Osteocyte (in vitro differentiated cells): ENCODE measurements around the gene TSPAN11. TPM values are rescaled to one million over a fixed set of nuclear protein-coding genes. Genes with fewer than 3 reads are reported as not detected.

Experiments used
- DNase-seq: peaks from one replicate; pipeline ENCODE4 v3.0.0; 2021; ENCODE audit warnings: mixed read lengths; ENCODE audit not compliant: unreplicated experiment; ENCODE audit errors: extremely low spot score
- H3K27ac Mint-ChIP-seq: one replicate; pipeline ENCODE4 v1.8.0; 2021; ENCODE audit warnings: mild to moderate bottlenecking, mixed read lengths; ENCODE audit not compliant: unreplicated experiment
- H3K27me3 Mint-ChIP-seq: one replicate; pipeline ENCODE4 v1.8.0; 2021; ENCODE audit warnings: mixed read lengths; ENCODE audit not compliant: unreplicated experiment
- H3K36me3 Mint-ChIP-seq: one replicate; pipeline ENCODE4 v1.8.0; 2021; ENCODE audit warnings: mixed read lengths; ENCODE audit not compliant: unreplicated experiment
- H3K4me1 Mint-ChIP-seq: one replicate; pipeline ENCODE4 v1.8.0; 2021; ENCODE audit warnings: mixed read lengths; ENCODE audit not compliant: unreplicated experiment
- H3K4me3 Mint-ChIP-seq: one replicate; pipeline ENCODE4 v1.8.0; 2021; ENCODE audit warnings: mild to moderate bottlenecking, moderate library complexity, mixed read lengths; ENCODE audit not compliant: unreplicated experiment
- H3K9me3 Mint-ChIP-seq: one replicate; pipeline ENCODE4 v1.8.0; 2021; ENCODE audit warnings: mixed read lengths; ENCODE audit not compliant: unreplicated experiment
- CTCF ChIP-seq: fragments of 200-600 bp; sonication (generic); IDR thresholded peaks from 2 replicates; pipeline ENCODE4 v1.5.0; 2021; ENCODE audit warnings: antibody characterized with exemption, mild to moderate bottlenecking, moderate library complexity
- total RNA-seq: library from RNA; stranded (reverse); gene quantifications from 2 replicates; pipeline ENCODE4 v1.2.1, GENCODE V29; 2021

Gene TSPAN11
- total RNA-seq, 1 donor from 2014 or later: 9.2 TPM

- H3K36me3 Mint-ChIP-seq: no peaks in the 10 kb centered on the region
- H3K27ac Mint-ChIP-seq: no peak overlapping the region
- H3K4me1 Mint-ChIP-seq: no peaks in the 10 kb centered on the region
- H3K27me3 Mint-ChIP-seq: peaks cover 55% of the 10 kb centered on the region
- no peak overlapping the region for H3K4me3 Mint-ChIP-seq
- H3K9me3 Mint-ChIP-seq: peaks cover 4% of the 10 kb centered on the region
- no peak for TF ChIP-seq CTCF
- no peak for DNase-seq
Observed at GRCh38 chr12:31017535-31017934, 91.0 kb downstream of the TSPAN11 start.

- Mint-ChIP-seq H3K4me3 (no peak overlapping the region), H3K27me3 (peaks cover 55% of the 10 kb centered on the region), H3K9me3 (peaks cover 4% of the 10 kb centered on the region), H3K36me3 (no peaks in the 10 kb centered on the region), H3K4me1 (no peaks in the 10 kb centered on the region), H3K27ac (no peak overlapping the region)
- DNase-seq: no peak
- no peak for TF ChIP-seq CTCF
Observed at GRCh38 chr12:31018106-31018789, 91.7 kb downstream of the TSPAN11 start.

GRCh38 chr12:31018790-31019505 lies 92.4 kb downstream of the TSPAN11 start:
- Mint-ChIP-seq H3K4me1 (no peaks in the 10 kb centered on the region), H3K27ac (no peak overlapping the region), H3K4me3 (no peak overlapping the region), H3K27me3 (peaks cover 61% of the 10 kb centered on the region), H3K36me3 (no peaks in the 10 kb centered on the region), H3K9me3 (peaks cover 4% of the 10 kb centered on the region)
- no peak for TF ChIP-seq CTCF
- DNase-seq: no peak

GRCh38 chr12:31019561-31019960 lies 93.0 kb downstream of the TSPAN11 start:
- no peak for DNase-seq
- TF ChIP-seq CTCF: no peak
- Mint-ChIP-seq H3K27me3 (peaks cover 61% of the 10 kb centered on the region), H3K27ac (no peak overlapping the region), H3K4me1 (no peaks in the 10 kb centered on the region), H3K36me3 (no peaks in the 10 kb centered on the region), H3K9me3 (peaks cover 4% of the 10 kb centered on the region), H3K4me3 (no peak overlapping the region)

GRCh38 chr12:31019976-31020375 lies 93.4 kb downstream of the TSPAN11 start:
- Mint-ChIP-seq H3K36me3 (no peaks in the 10 kb centered on the region), H3K9me3 (peaks cover 4% of the 10 kb centered on the region), H3K27me3 (peaks cover 60% of the 10 kb centered on the region), H3K27ac (no peak overlapping the region), H3K4me1 (no peaks in the 10 kb centered on the region), H3K4me3 (no peak overlapping the region)
- TF ChIP-seq CTCF: no peak
- no peak for DNase-seq
